ENCODE measurements around the gene RAPGEF6. TPM values are rescaled to one million over a fixed set of nuclear protein-coding genes. Genes with fewer than 3 reads are reported as not detected.

Gene RAPGEF6
- total and polyA plus RNA-seq, 4 donors = 19.3 to 95.2 (median 33.5) TPM

GRCh38 chr5:131647048-131647769 is 12.2 kb upstream of the RAPGEF6 start:
- Histone ChIP-seq H3K4me1 (ENCODE audit: control insufficient read depth, insufficient read depth, low read length) (no peaks in the 10 kb centered on the region), H3K4me3 (ENCODE audit: low read depth, low read length) (no peak overlapping the region), H3K27me3 (ENCODE audit: control insufficient read depth, insufficient read depth, low read length) (no peaks in the 10 kb centered on the region), H3K27ac (ENCODE audit: low read depth, low read length) (no peak overlapping the region), H3K36me3 (ENCODE audit: control insufficient read depth, insufficient read depth, low read length) (peaks cover 13% of the 10 kb centered on the region), H3K9me3 (ENCODE audit: control insufficient read depth, insufficient read depth, low read length) (no peaks in the 10 kb centered on the region)
- 98% methylated on average over 6 of the region's 10 CpGs for WGBS (ENCODE audit: insufficient coverage)
- DNase-seq (ENCODE audit: low read depth in 4 of 6, low spot score in 6 of 6) = no peak

- WGBS (ENCODE audit: insufficient coverage) = no CpG with 5 or more reads among the region's 7 CpGs
- H3K36me3 ChIP-seq (ENCODE audit: control insufficient read depth, insufficient read depth, low read length) = peaks cover 5% of the 10 kb centered on the region
- no peaks in the 10 kb centered on the region for H3K4me1 ChIP-seq (ENCODE audit: control insufficient read depth, insufficient read depth, low read length)
- H3K27me3 ChIP-seq (ENCODE audit: control insufficient read depth, insufficient read depth, low read length) = no peaks in the 10 kb centered on the region
- DNase-seq (ENCODE audit: low read depth in 4 of 6, low spot score in 6 of 6) = no peak
- H3K4me3 ChIP-seq (ENCODE audit: low read depth, low read length) = no peak overlapping the region
- H3K9me3 ChIP-seq (ENCODE audit: control insufficient read depth, insufficient read depth, low read length) = no peaks in the 10 kb centered on the region
- no peak overlapping the region for H3K27ac ChIP-seq (ENCODE audit: low read depth, low read length)
Measured at GRCh38 chr5:131644822-131645221, 9.8 kb upstream of the RAPGEF6 start.

GRCh38 chr5:131644370-131644769 is 9.3 kb upstream of the RAPGEF6 start:
- Histone ChIP-seq H3K27me3 (ENCODE audit: control insufficient read depth, insufficient read depth, low read length) (no peaks in the 10 kb centered on the region), H3K4me1 (ENCODE audit: control insufficient read depth, insufficient read depth, low read length) (no peaks in the 10 kb centered on the region), H3K27ac (ENCODE audit: low read depth, low read length) (no peak overlapping the region), H3K9me3 (ENCODE audit: control insufficient read depth, insufficient read depth, low read length) (no peaks in the 10 kb centered on the region), H3K4me3 (ENCODE audit: low read depth, low read length) (no peak overlapping the region), H3K36me3 (ENCODE audit: control insufficient read depth, insufficient read depth, low read length) (peaks cover 5% of the 10 kb centered on the region)
- no CpG with 5 or more reads among the region's 1 CpG for WGBS (ENCODE audit: insufficient coverage)
- no peak for DNase-seq (ENCODE audit: low read depth in 4 of 6, low spot score in 6 of 6)

GRCh38 chr5:131641494-131641893 is 6.5 kb upstream of the RAPGEF6 start:
- peaks cover 3% of the 10 kb centered on the region for H3K36me3 ChIP-seq (ENCODE audit: control insufficient read depth, insufficient read depth, low read length)
- no peak overlapping the region for H3K4me3 ChIP-seq (ENCODE audit: low read depth, low read length)
- DNase-seq (ENCODE audit: low read depth in 4 of 6, low spot score in 6 of 6) = no peak
- no peaks in the 10 kb centered on the region for H3K27me3 ChIP-seq (ENCODE audit: control insufficient read depth, insufficient read depth, low read length)
- no peak overlapping the region for H3K27ac ChIP-seq (ENCODE audit: low read depth, low read length)
- WGBS (ENCODE audit: insufficient coverage) = no CpG with 5 or more reads among the region's 1 CpG
- no peaks in the 10 kb centered on the region for H3K4me1 ChIP-seq (ENCODE audit: control insufficient read depth, insufficient read depth, low read length)
- H3K9me3 ChIP-seq (ENCODE audit: control insufficient read depth, insufficient read depth, low read length) = no peaks in the 10 kb centered on the region

GRCh38 chr5:131640043-131640856 is 5.2 kb upstream of the RAPGEF6 start:
- no peak overlapping the region for H3K4me3 ChIP-seq (ENCODE audit: low read depth, low read length)
- H3K27ac ChIP-seq (ENCODE audit: low read depth, low read length) = no peak overlapping the region
- DNase-seq (ENCODE audit: low read depth in 4 of 6, low spot score in 6 of 6) = no peak
- H3K4me1 ChIP-seq (ENCODE audit: control insufficient read depth, insufficient read depth, low read length) = peaks cover 3% of the 10 kb centered on the region
- no peaks in the 10 kb centered on the region for H3K27me3 ChIP-seq (ENCODE audit: control insufficient read depth, insufficient read depth, low read length)
- H3K36me3 ChIP-seq (ENCODE audit: control insufficient read depth, insufficient read depth, low read length) = peaks cover 3% of the 10 kb centered on the region
- H3K9me3 ChIP-seq (ENCODE audit: control insufficient read depth, insufficient read depth, low read length) = no peaks in the 10 kb centered on the region
- 83% methylated on average over 1 of the region's 5 CpGs for WGBS (ENCODE audit: insufficient coverage)

- Histone ChIP-seq H3K4me3 (ENCODE audit: low read depth, low read length) (no peak overlapping the region), H3K27me3 (ENCODE audit: control insufficient read depth, insufficient read depth, low read length) (no peaks in the 10 kb centered on the region), H3K36me3 (ENCODE audit: control insufficient read depth, insufficient read depth, low read length) (no peaks in the 10 kb centered on the region), H3K27ac (ENCODE audit: low read depth, low read length) (no peak overlapping the region), H3K4me1 (ENCODE audit: control insufficient read depth, insufficient read depth, low read length) (peaks cover 3% of the 10 kb centered on the region), H3K9me3 (ENCODE audit: control insufficient read depth, insufficient read depth, low read length) (no peaks in the 10 kb centered on the region)
- no peak for DNase-seq (ENCODE audit: low read depth in 4 of 6, low spot score in 6 of 6)
Measured at GRCh38 chr5:131639148-131639547, 4.1 kb upstream of the RAPGEF6 start.

- Histone ChIP-seq H3K27ac (ENCODE audit: low read depth, low read length) (no peak overlapping the region), H3K9me3 (ENCODE audit: control insufficient read depth, insufficient read depth, low read length) (no peaks in the 10 kb centered on the region), H3K27me3 (ENCODE audit: control insufficient read depth, insufficient read depth, low read length) (no peaks in the 10 kb centered on the region), H3K36me3 (ENCODE audit: control insufficient read depth, insufficient read depth, low read length) (no peaks in the 10 kb centered on the region), H3K4me1 (ENCODE audit: control insufficient read depth, insufficient read depth, low read length) (peaks cover 11% of the 10 kb centered on the region), H3K4me3 (ENCODE audit: low read depth, low read length) (no peak overlapping the region)
- 80% methylated on average over 1 of the region's 4 CpGs for WGBS (ENCODE audit: insufficient coverage)
- no peak for DNase-seq (ENCODE audit: low read depth in 4 of 6, low spot score in 6 of 6)
Measured at GRCh38 chr5:131637694-131638093, 2.7 kb upstream of the RAPGEF6 start.

GRCh38 chr5:131635684-131636572 is 899 bp upstream of the RAPGEF6 start:
- 2% methylated on average over 19 of the region's 24 CpGs for WGBS (ENCODE audit: insufficient coverage)
- H3K4me3 ChIP-seq (ENCODE audit: low read depth, low read length) = peak overlapping the region; percentile 73
- peak in 4 of 6 donors; percentile 36 to 71 (median 46) for DNase-seq (ENCODE audit: low read depth in 4 of 6, low spot score in 6 of 6)
- no peaks in the 10 kb centered on the region for H3K9me3 ChIP-seq (ENCODE audit: control insufficient read depth, insufficient read depth, low read length)
- H3K4me1 ChIP-seq (ENCODE audit: control insufficient read depth, insufficient read depth, low read length) = peaks cover 11% of the 10 kb centered on the region
- peak overlapping the region; percentile 99 for H3K27ac ChIP-seq (ENCODE audit: low read depth, low read length)
- no peaks in the 10 kb centered on the region for H3K36me3 ChIP-seq (ENCODE audit: control insufficient read depth, insufficient read depth, low read length)
- no peaks in the 10 kb centered on the region for H3K27me3 ChIP-seq (ENCODE audit: control insufficient read depth, insufficient read depth, low read length)

- Histone ChIP-seq H3K27ac (ENCODE audit: low read depth, low read length) (peak overlapping the region; percentile 99), H3K4me1 (ENCODE audit: control insufficient read depth, insufficient read depth, low read length) (peaks cover 11% of the 10 kb centered on the region), H3K36me3 (ENCODE audit: control insufficient read depth, insufficient read depth, low read length) (no peaks in the 10 kb centered on the region), H3K4me3 (ENCODE audit: low read depth, low read length) (peak overlapping the region; percentile 73), H3K9me3 (ENCODE audit: control insufficient read depth, insufficient read depth, low read length) (no peaks in the 10 kb centered on the region), H3K27me3 (ENCODE audit: control insufficient read depth, insufficient read depth, low read length) (no peaks in the 10 kb centered on the region)
- 0% methylated on average over 21 of the region's 21 CpGs for WGBS (ENCODE audit: insufficient coverage)
- DNase-seq (ENCODE audit: low read depth in 4 of 6, low spot score in 6 of 6) = peak in 1 of 6 donors; percentile 26
Measured at GRCh38 chr5:131634666-131634995, 398 bp downstream of the RAPGEF6 start.

All from spinal cord (tissue), 10 donors.